ENCODE data around the gene TRIM2.

- TF ChIP-seq, protein P1, sequence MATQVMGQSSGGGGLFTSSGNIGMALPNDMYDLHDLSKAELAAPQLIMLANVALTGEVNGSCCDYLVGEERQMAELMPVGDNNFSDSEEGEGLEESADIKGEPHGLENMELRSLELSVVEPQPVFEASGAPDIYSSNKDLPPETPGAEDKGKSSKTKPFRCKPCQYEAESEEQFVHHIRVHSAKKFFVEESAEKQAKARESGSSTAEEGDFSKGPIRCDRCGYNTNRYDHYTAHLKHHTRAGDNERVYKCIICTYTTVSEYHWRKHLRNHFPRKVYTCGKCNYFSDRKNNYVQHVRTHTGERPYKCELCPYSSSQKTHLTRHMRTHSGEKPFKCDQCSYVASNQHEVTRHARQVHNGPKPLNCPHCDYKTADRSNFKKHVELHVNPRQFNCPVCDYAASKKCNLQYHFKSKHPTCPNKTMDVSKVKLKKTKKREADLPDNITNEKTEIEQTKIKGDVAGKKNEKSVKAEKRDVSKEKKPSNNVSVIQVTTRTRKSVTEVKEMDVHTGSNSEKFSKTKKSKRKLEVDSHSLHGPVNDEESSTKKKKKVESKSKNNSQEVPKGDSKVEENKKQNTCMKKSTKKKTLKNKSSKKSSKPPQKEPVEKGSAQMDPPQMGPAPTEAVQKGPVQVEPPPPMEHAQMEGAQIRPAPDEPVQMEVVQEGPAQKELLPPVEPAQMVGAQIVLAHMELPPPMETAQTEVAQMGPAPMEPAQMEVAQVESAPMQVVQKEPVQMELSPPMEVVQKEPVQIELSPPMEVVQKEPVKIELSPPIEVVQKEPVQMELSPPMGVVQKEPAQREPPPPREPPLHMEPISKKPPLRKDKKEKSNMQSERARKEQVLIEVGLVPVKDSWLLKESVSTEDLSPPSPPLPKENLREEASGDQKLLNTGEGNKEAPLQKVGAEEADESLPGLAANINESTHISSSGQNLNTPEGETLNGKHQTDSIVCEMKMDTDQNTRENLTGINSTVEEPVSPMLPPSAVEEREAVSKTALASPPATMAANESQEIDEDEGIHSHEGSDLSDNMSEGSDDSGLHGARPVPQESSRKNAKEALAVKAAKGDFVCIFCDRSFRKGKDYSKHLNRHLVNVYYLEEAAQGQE (IDR thresholded peaks at IDR 0.05; ENCODE audit: low read depth, low read length): no peak
- TF ChIP-seq CTCF (IDR thresholded peaks at IDR 0.05): no peak
- no peak for TF ChIP-seq JUND (IDR thresholded peaks at IDR 0.05)
- TF ChIP-seq GABPA (IDR thresholded peaks at IDR 0.05; ENCODE audit: low read depth): no peak
- no peak for TF ChIP-seq EZH2phosphoT487 (IDR thresholded peaks at IDR 0.05; ENCODE audit: borderline replicate concordance, low read depth)
- no peak for TF ChIP-seq POLR2AphosphoS5 (IDR thresholded peaks at IDR 0.05; ENCODE audit: low read depth, low read length)
- no peak for TF ChIP-seq YY1 (IDR thresholded peaks at IDR 0.05; ENCODE audit: low read depth)
- no peak for TF ChIP-seq SIN3A (IDR thresholded peaks at IDR 0.05; ENCODE audit: borderline replicate concordance, low read depth, low read length)
- no peak for TF ChIP-seq TCF12 (IDR thresholded peaks at IDR 0.05)
- no peak for TF ChIP-seq RAD21 (IDR thresholded peaks at IDR 0.05; ENCODE audit: low read length)
Observed at GRCh38 chr4:153366486-153366885, 162.2 kb downstream of the TRIM2 start.
